ENCODE measurements around the gene NALCN. TPM values are rescaled to one million over a fixed set of nuclear protein-coding genes. Genes with fewer than 3 reads are reported as not detected.

NALCN gene
- total RNA-seq, 1 donor from 2014 or later = 21.6 TPM

DNA sequence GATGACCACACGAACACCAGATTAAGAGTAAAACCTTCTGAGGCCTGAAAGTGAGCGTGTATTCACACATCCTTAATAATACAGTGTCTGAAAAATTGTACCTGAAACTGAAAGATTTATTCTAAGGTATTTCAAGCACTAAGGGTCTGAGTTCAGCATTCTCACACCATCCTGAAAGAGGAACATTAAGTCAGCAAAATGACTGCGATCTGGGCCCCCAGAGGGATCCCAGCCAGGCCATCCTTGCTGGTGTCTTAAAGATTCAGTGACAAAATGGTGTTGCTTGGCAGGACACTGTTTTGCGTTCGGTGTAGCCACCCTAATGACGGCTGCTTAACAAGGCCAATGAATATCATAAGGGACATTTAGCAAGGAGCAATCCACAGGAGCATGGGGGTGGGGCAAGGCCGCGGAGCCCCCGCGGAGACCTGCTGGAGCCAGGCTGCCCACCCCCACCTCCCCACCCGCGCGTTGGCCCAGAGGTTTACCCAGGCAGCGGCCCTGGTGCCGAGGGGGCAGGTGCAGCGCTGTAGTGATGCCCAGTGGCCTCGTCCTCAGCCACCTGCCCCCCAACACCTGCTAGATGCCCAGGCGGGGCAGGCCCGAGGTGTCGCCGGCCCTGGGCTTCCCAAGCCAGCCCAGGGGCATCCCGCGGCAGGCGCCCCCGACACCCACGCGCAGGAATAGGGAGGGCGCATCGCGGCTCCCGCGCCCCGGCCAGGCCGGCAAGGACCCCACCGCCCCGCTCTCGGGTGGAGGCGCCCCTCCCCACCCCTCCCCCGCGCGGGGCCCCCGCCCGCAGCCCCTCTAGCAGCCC is 742 bp downstream of the NALCN start:
- DNase-seq (ENCODE audit: low read depth in 2 of 2) = peak in 1 of 2 donors; percentile 33

DNA sequence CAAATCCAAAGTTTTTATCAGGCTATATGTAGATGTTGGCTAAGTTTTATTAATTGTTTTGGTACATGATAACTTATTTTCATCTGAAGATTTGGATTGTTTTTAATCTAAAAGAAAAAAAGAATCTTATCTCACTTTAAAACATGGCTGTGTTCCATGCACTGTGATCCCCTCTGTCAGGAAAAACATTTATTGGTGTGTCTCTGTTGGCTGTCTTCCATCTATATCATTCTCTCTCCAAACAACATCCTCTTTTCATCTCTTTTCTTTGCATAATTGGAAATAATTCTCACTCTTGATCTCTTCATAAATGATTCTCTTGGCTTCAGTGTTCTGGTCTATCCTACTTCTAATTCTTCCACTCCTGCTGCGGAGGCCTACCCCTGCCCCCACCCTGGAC is 4.2 kb downstream of the NALCN start:
- DNase-seq (ENCODE audit: low read depth in 2 of 2) = peak; percentile 65 to 75

DNA sequence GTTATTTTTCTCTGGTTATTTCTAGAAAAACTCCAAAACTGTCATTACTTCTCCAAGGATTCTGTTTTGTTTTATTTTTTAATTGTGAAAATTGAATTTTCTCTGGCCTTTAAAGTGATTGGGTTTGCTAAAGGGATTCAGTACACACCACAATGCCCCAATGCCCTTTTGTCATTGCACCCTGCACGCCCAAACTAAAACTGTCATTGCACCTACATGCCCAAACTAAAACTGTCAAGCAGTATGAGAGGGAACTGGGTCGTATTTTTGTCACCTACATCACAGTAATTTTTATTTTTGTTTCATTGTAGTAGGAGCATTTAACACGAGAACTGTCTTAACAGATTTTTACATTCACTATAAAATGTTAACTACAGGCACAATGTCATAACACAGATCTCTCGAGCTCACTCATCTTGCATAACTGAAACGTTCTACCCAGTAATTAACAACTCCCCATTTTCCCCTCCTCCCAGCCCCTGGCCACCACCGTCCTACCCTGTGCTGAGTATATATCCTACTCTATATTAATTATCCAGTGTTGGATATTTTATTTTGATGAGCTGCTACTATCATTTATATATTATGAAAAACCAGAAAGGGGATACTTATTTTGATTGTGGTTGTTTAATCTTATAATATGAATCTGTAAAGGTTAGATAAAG is 7.2 kb downstream of the NALCN start:
- no peak for DNase-seq (ENCODE audit: low read depth in 2 of 2)

DNA sequence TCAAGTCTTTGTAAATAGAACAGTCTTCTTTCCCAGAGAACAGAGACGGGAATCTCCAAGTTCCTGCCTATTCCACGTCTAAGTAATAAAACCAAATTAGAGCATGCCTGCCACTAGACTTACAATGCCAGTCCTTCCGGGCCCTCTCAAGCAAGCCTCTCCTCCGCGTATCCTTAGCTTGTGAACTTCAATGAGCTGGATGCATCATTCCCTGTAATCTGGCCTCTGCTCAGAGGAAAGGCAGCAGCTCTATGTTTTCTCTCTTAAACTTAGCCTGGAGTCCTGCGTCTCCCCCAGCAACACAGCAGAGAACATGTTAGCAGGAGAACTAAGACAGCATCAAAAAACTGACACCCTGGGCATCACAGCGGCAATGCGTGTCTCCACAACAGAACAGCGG is 8.2 kb downstream of the NALCN start:
- no peak for DNase-seq (ENCODE audit: low read depth in 2 of 2)

DNA sequence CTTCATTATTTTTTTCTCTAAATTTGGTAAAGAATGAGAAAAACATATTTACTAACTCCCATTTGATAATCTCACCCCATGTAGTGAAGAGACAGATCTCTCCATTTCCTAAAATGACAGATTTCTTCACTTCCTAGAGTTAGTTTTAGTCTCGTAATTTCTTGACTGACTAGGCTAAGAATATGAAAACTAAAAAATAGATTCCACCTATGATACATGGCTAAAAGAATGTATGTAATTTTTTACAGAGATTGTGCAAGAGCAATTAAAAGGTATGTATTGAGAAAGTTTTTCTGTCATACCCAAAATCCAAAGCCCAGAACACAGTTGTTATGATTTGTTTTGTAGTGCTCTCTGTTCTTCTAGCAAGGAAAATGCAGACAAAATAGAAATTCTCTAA is 9.5 kb downstream of the NALCN start:
- no peak for DNase-seq (ENCODE audit: low read depth in 2 of 2)

DNA sequence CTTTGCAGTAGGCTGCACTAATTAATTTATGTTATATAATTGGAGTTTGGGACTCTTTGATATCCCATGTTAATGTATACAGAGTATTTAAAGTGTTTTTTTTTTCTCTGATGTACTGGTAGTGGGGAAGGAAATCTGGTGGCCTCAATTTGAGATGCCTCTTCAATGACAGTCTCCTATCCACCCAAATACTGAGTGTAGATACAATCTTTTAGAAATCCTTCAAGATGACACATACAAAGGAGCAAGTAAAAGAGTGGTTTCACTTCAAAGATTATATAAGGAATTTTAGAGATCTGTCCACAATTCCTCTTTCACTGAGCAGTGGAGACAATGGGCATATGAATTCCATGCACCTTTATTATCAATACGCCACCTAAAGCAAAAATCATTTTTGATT is 15.1 kb downstream of the NALCN start:
- DNase-seq (ENCODE audit: low read depth in 2 of 2) = no peak

DNA sequence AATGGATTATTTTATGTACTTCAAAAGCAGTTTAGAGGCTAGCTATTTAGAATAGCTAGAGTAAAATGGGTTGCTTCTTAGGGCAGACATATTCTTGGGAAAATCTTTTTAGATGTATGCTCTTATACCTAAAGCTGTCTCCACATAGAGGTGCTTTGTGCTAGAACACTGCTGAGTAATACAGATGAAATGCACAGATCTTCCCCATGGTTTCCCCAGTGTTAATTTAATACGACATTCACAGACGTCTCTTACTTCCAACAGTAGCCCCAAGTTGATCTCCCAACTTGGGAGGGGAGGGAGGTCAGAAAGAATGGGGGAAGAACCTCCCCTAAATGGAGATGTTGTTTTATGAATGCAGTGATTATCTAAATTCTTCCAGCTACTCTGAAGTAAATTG is 16.9 kb downstream of the NALCN start:
- DNase-seq (ENCODE audit: low read depth in 2 of 2) = no peak

DNA sequence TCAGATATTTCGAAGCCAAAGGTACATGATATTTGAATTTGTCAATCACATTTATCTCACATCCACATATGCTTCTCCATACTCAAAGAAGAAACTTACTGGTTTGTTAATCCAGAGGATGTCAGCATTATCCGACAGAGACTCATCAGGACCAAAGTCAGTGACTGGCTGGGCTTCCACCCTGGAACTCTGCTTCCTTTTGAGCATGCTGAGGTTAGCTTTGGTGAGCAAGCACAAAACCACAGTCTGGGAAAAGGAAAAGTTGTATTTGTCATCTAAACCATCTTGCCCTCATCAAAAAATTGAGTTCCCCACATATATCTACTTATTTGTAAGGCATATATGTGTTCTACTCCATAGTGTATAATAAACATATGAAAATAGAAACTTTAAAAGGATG is 17.4 kb downstream of the NALCN start:
- peak in 1 of 2 donors; percentile 29 for DNase-seq (ENCODE audit: low read depth in 2 of 2)

DNA sequence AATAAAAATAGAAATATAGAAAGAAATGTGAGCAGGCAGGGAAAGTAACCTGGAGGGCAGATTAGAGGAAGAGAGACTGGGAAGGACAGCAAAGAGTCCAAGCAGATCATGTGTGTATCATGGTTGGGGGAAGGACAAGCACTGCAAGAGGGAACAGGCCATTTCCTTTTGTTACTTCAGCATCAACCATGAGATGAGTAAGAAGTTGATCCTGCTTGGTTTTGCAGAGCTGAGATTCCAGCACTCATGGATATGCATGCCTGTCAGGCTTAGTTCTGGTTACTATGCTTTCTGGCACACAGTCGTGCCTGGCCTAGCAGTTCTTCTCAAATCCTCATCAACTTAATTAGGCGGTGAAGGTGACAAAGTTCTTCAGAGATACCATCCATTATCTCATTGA is 18.1 kb downstream of the NALCN start:
- peak in 1 of 2 donors; percentile 26 for DNase-seq (ENCODE audit: low read depth in 2 of 2)

DNA sequence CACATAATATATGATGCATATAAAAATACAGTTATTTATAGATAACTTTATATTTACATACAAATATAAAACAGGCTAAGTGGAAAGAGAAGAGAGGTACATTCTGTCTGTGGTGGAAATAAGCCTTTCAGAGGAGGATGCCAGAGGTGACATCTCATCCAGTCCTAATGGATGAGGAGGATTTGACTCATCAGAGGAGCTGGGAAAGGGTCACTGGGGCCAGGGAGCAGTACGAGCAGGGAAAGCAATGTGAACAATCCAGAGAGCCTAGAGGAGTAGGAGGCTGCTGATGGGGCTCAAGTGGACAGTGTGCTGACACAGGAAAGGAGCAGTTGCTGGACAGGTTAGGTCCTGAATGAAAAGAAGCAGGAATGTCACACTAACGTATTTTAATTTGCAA is 18.6 kb downstream of the NALCN start:
- DNase-seq (ENCODE audit: low read depth in 2 of 2) = peak; percentile 65 to 83

DNA sequence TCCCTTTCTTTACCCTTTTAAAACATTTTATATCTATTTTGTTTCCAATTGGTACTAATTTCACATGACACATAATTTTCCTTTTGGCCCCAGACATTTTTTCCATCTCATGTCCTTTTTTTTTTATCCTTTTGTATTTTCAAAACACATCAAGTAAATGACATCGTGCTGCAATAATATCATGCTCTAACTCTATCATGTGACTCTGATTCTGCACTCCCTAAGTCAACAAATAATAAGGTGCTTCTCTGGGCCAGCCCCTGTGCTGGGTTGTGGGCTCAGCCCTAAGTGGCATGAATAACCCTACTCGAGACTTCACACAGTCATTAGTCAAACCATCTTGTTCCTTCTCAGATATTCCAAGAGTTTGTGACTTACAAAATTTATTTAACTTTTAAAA is 21.7 kb downstream of the NALCN start:
- DNase-seq (ENCODE audit: low read depth in 2 of 2) = peak; percentile 58 to 72

DNA sequence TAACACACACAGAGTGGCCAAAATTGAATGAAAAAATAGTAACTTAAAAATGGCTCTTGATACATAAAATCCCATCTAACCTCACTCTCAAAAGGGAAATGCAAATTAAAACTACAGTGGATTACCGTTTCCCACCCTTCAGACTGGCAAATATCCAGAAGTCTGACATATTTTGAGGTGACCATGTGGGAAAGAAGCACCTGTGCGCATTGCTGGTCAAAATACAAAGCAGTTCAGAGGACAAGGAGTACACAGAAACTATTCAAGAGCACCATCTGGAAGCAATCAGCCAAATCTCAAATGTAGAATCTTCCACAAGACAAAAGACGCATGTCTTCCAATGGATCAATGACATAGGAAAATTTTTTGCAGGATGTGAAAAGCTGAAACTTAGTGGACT is 23.2 kb downstream of the NALCN start:
- DNase-seq (ENCODE audit: low read depth in 2 of 2) = no peak

DNA sequence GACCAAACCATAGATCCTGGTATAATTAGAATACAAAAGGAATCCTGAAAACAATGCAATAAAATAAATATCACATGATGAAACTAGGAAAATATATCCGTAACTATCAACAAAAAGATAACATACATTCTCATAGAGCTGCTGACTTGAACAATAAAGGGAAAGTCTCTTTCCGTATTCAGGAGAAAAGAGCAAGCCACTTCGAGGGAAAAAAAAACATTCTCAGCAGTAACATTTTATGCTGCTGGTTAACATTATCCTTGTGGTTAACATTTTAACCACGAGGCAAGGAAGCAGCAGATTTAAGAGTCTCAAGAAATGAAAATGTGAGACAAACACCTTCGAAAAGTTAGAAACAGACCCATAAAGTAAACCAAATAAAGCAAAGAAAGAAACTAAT is 25.8 kb downstream of the NALCN start:
- DNase-seq (ENCODE audit: low read depth in 2 of 2) = peak; percentile 85 to 88

DNA sequence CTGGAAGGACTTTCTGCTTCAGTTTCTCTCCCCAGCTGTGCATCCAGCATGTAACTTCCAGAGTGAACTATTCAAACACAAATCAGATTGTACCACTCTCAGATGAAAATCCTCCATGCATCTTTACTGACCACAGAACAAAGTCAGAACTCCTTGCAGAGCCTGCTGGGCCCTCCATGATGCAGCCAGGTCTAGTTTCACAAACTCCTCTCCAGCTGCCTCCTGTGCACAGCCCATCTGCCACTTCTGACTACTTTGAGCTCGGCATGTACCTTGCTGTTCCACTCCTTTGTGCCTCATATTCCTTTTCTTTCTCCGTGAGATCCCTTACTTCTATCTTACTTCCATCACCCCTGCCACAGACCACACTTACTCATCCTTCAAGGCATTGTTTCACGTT is 31.4 kb downstream of the NALCN start:
- DNase-seq (ENCODE audit: low read depth in 2 of 2) = no peak

DNA sequence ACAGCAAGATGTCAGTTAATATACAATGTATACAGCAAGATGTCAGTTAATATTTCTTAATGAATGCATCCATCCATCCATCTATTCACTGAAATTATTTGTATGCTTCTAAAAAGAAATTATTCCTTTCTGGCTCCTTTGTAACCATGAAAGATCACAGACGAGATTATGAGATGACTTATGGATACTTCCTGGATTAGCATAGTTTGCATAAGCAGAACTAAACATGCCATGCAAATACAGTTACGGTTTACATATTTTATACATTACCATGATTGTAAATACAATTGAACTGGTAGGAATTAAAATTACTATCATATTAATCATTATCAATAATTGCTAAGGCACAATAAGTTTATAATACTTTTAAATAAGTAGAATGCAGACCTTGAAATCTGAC is 32.7 kb downstream of the NALCN start:
- no peak for DNase-seq (ENCODE audit: low read depth in 2 of 2)

DNA sequence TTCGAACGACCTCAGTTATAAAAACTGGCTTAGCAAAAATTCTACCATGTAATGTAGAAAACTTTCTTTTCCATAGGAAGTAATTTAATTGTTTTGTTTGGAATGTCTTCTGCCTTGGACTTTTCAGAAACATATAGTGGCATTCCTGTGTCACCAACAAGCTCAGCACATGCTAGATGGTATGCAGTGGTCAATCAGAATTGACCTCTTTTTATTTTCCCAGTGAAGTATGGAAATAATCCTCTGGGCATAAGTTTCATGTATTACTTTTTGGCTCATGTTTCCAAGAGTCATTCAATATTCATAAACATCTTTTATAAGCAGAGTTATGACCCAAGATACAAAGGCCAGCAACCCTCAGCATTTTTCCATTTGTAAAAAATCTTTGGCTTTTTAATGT is 33.6 kb downstream of the NALCN start:
- peak; percentile 75 to 88 for DNase-seq (ENCODE audit: low read depth in 2 of 2)

DNA sequence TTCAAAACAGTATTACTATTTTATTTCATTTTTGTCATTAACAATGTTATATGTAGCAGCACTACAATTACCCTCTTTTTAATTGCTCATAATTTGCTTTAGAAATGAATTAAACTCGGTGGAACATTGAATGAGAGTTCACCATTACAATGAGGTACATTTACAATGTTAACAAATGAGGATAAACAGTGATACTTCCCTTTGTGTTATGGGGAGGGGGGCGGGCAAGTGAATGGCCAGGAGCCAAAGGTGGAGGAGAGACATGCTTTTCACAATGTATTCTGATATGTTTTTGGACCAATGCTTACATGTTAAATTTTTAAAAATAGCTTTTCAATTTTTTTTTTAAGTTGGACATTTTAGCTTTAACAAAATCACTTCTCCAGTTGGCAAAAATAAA is 34.2 kb downstream of the NALCN start:
- peak; percentile 36 to 76 for DNase-seq (ENCODE audit: low read depth in 2 of 2)

DNA sequence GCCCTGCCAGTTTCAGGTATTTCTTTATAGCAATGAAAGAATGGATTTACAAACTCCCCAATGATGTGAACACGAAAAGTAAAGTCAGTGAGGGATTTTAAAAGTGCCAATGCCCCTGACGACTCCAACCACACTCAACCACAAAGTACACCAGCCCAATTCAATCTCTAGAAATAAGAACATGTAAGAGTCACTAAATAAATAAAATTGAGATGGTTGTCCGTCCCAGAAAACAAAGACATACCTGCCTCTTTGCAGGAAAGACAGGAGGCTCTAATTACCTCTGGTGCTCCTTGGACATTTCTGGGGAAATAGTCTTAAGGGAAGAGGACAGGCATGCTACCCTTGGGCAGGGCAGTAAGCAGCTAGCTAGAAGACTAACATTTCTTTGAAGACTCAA is 55.8 kb downstream of the NALCN start:
- no peak for DNase-seq (ENCODE audit: low read depth in 2 of 2)

DNA sequence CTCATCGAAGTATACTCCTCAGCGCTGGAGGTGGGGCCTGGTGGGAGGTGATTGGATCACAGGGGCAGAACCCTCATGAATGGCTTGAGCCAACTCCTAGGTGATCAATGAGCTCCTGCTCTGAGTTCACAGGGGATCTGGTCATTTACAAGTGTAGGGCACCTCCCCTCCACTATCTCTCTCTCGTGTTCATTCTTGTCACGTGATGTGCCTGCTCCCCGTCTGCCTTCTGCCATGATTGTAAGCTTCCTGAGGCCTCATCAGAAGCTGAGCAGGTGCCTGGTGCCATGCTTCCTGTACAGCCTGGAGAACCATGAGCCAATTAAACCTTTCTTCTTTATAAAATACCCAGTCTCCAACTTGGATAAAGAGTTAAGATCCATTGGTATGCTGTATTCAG is 61.4 kb downstream of the NALCN start:
- no peak for DNase-seq (ENCODE audit: low read depth in 2 of 2)

DNA sequence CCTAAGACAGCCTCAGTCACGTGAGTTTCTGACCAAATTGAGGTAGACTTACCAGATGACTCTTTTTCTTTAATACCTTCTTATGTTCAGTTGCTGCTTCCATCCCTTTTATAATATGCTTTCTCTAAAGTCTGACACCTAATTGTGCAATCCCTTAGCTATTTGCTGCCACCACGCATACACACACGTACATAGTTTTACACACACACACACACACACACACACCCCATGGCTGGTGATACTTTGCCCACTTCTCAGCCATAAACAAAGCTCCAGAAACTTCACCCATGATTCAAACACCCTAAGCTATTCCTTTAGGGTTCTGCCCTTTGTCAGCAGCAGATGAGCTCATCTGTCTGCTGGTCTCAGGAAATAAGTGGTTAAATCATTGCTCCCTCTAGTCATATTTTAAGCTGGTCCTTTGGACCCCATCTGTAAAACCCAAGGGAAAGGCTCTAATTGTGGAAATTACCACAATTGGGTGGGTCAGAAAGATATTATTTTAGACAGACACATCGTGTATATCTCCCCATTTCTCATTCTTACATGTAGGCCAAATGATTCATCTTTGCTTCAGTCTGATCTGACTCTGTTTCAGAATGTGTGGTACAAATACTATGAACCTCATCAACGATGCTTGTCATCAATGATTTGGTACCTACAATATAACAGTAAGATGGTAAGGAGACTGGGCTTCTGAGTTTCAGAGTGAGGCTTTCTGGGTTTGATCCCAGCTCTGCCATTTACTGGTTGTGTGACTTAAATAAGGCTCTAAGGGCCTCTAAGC is 69.2 kb downstream of the NALCN start:
- DNase-seq (ENCODE audit: low read depth in 2 of 2) = no peak

DNA sequence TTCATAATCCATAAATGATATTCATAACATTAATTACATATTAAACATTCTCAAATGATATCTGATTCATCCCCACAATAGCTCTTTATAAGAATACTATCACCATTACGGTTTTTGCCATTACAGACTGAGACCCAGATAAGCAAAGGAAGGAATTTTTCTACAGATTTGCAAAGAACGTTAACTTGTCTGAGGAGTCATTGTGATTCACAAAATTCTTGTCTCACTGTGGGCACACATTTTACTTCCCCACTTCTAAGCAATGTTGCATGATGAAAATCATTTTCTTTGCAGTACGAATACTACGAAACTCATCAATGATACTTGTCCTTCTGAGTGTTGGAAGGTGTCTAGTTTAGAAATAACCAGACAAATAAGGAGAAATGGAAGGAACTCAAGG is 70.1 kb downstream of the NALCN start:
- no peak for DNase-seq (ENCODE audit: low read depth in 2 of 2)

DNA sequence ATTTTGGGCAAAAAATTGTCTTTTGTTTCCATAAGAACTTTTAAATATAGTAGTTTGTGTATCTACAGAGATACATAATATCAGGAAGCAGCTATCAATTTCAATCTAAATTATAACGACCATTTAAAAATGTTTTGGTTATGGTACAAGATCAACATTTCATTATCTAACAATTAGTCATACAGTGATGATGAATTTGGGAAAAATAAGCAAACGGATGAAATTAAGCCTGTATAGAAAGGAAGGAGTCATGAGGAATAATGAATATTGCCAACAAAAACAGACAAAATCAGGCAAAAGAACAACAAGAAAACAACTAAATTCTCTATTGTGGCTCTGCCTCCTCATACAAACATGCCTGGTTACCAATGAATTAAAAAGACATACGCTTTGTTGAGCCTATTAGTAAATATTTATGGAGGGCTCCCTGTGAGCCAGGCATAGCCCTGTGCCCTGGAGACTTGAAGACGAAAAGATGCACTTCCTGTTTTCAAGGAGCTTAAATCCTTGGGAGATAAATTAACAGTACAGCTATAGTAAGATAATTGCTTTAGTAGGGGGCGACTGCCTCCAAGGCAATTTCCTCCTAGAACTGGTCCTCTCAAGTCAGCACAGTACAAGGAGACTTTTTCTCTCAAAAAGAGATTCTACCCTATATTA is 73.0 kb downstream of the NALCN start:
- peak in 1 of 2 donors; percentile 7 for DNase-seq (ENCODE audit: low read depth in 2 of 2)

Measured in dermis microvascular lymphatic vessel endothelial cell (primary cell).